ENCODE data around the gene RPS6KA2. TPM values are rescaled to one million over a fixed set of nuclear protein-coding genes. Genes with fewer than 3 reads are reported as not detected.

RPS6KA2 gene
- total and polyA plus RNA-seq, 2 experiments from 2014 or later, result 12.5 to 25.3 TPM

GRCh38 chr6:166618866-166619761, 7.9 kb downstream of the RPS6KA2 start (continued):
- TF ChIP-seq ZNF462 (CRISPR knock-in tag; IDR thresholded peaks at IDR 0.05), result no peak
- TF ChIP-seq NANOG (IDR thresholded peaks at IDR 0.05; ENCODE audit: borderline replicate concordance), result no peak
- no peak for TF ChIP-seq ZNF114 (CRISPR knock-in tag; IDR thresholded peaks at IDR 0.05)
- no peak for TF ChIP-seq JUNB (IDR thresholded peaks at IDR 0.05; ENCODE audit: unreplicated experiment)
- TF ChIP-seq ETS1 (IDR thresholded peaks at IDR 0.05), result no peak
- TF ChIP-seq EZH2 (IDR thresholded peaks at IDR 0.05; ENCODE audit: low read depth, unreplicated experiment), result no peak
- TF ChIP-seq POLR2AphosphoS5 (IDR thresholded peaks at IDR 0.05; ENCODE audit: low read depth), result no peak
- TF ChIP-seq CTCF (conservative IDR thresholded peaks at IDR 0.05; ENCODE audit: low read depth in 2 of 2), result no peak
